HCT116 (cell line): ENCODE data around the gene EFNB2. TPM values are rescaled to one million over a fixed set of nuclear protein-coding genes. Genes with fewer than 3 reads are reported as not detected.

Experiments
- ATAC-seq: fragments of 200-7000 bp; cut with Tn5 transposase; 2 replicates; pipeline ENCODE4 v1.9.1; 2020; ENCODE audit warnings: mild to moderate bottlenecking, moderate library complexity
- BruUV-seq: library from RNA; stranded (reverse); fragments of 400-500 nt; replicated peaks from 2 replicates; lab custom pipeline; 2021; lab: Mats Ljungman, UMichigan
- CTCF ChIA-PET: fragments of 300-600 bp; sonication (Branson Sonifier 250); formaldehyde crosslinking; loops from one replicate; lab custom pipeline; 2021; ENCODE audit warnings: antibody characterized with exemption; lab: Charles Lee
- POLR2A ChIA-PET: fragments of 300-600, 350-600 bp; sonication (Branson Sonifier 250); formaldehyde crosslinking; loops from one replicate; lab custom pipeline; 2021; ENCODE audit warnings: antibody characterized with exemption; lab: Charles Lee
- RAD21 ChIA-PET, 2 experiments: fragments of 300-600 bp; sonication (Branson Sonifier 250); formaldehyde crosslinking; loops; one replicate each; lab custom pipeline; 2023; ENCODE audit warnings: low total read pairs in 2 of 2; ENCODE audit not compliant: uncharacterized antibody in 2 of 2, unreplicated experiment in 2 of 2, low non-redundant PET in 1 of 2; lab: Charles Lee
- DNase-seq: peaks from one replicate; pipeline ENCODE4 v3.0.0-alpha.2; 2010; ENCODE audit warnings: low read depth, low spot score
- H2AFZ ChIP-seq: fragments of 200-600 bp; shearing (Covaris generic), sonication (generic); 2 replicates; pipeline ENCODE4 v1.6.1; 2017; ENCODE audit warnings: low read depth, mixed run types, mixed read lengths, antibody characterized with exemption, low read length; ENCODE audit not compliant: poor library complexity, severe bottlenecking
- H3K27ac ChIP-seq: 2 replicates; pipeline ENCODE4 v1.5.1; 2012; ENCODE audit warnings: low read depth, low read length
- H3K27me3 ChIP-seq: fragments of 200-600 bp; sonication (generic); 2 replicates; pipeline ENCODE4 v1.6.1; 2016; ENCODE audit warnings: mixed run types, low read length, mixed read lengths; ENCODE audit not compliant: insufficient read depth
- H3K36me3 ChIP-seq, 2 experiments: fragments of 200-500 bp in 1 of 2; fragments of 200-600 bp in 1 of 2; sonication (Bioruptor generic) in 1 of 2; sonication (generic) in 1 of 2; 2 replicates each; pipeline versions ENCODE4 v1.5.1 to v1.6.1; 2014 to 2016; ENCODE audit warnings: low read length in 2 of 2, inconsistent platforms in 1 of 2, mixed read lengths in 1 of 2, mixed run types in 1 of 2; ENCODE audit not compliant: insufficient read depth in 2 of 2, control insufficient read depth in 1 of 2
- H3K4me1 ChIP-seq, 2 experiments: fragments of 200-600 bp in 1 of 2; sonication (generic) in 1 of 2; 2 replicates each; pipeline versions ENCODE4 v1.5.1 to v1.6.1; 2012 to 2017; ENCODE audit warnings: low read length in 2 of 2, inconsistent platforms in 1 of 2, mild to moderate bottlenecking in 1 of 2, mixed read lengths in 1 of 2, mixed run types in 1 of 2, moderate library complexity in 1 of 2; ENCODE audit not compliant: insufficient read depth in 2 of 2, control insufficient read depth in 1 of 2
- H3K4me2 ChIP-seq: fragments of 200-600 bp; sonication (generic); 2 replicates; pipeline ENCODE4 v1.6.1; 2017; ENCODE audit warnings: mixed run types, low read length, mixed read lengths
- H3K4me3 ChIP-seq, 2 experiments: fragments of 200-600 bp in 1 of 2; sonication (generic) in 1 of 2; replicated peaks in 1 of 2; 2 replicates each; pipeline ENCODE4 v1.5.1; 2011 to 2016; ENCODE audit warnings: low read length in 2 of 2, control low read depth in 1 of 2, low read depth in 1 of 2, mild to moderate bottlenecking in 1 of 2, mixed read lengths in 1 of 2, mixed run types in 1 of 2
- H3K79me2 ChIP-seq: fragments of 200-600 bp; sonication (generic); 2 replicates; pipeline ENCODE4 v1.6.1; 2017; ENCODE audit warnings: mild to moderate bottlenecking, mixed run types, low read length, moderate library complexity, mixed read lengths; ENCODE audit not compliant: insufficient read depth
- H3K9ac ChIP-seq: fragments of 200-600 bp; sonication (generic); 2 replicates; pipeline ENCODE4 v1.6.1; 2016; ENCODE audit warnings: low read length, mixed read lengths
- H3K9me2 ChIP-seq: fragments of 200-600 bp; sonication (generic), shearing (Covaris generic); 2 replicates; pipeline ENCODE4 v1.6.1; 2017; ENCODE audit warnings: mixed run types, mild to moderate bottlenecking, moderate library complexity; ENCODE audit not compliant: insufficient read depth
- H3K9me3 ChIP-seq, 2 experiments: fragments of 200-500 bp in 1 of 2; fragments of 200-600 bp in 1 of 2; sonication (Bioruptor generic) in 1 of 2; sonication (generic) in 1 of 2; 2 replicates each; pipeline ENCODE4 v1.6.1; 2014 to 2017; ENCODE audit warnings: low read length in 2 of 2, mixed read lengths in 2 of 2, inconsistent platforms in 1 of 2, low read depth in 1 of 2, mild to moderate bottlenecking in 1 of 2, mixed run types in 1 of 2, moderate library complexity in 1 of 2; ENCODE audit not compliant: control insufficient read depth in 1 of 2, insufficient read depth in 1 of 2
- H4K20me1 ChIP-seq: fragments of 200-600 bp; sonication (generic), shearing (Covaris generic); 2 replicates; pipeline ENCODE4 v1.6.1; 2017; ENCODE audit warnings: mixed run types, mild to moderate bottlenecking, moderate library complexity; ENCODE audit not compliant: insufficient read depth
- CBX3 ChIP-seq: IDR thresholded peaks from 2 replicates; pipeline ENCODE4 v1.6.1; 2012; ENCODE audit warnings: low read depth
- CEBPB ChIP-seq: IDR thresholded peaks from 2 replicates; pipeline ENCODE4 v1.6.1; 2012; ENCODE audit warnings: low read depth
- ELF1 ChIP-seq: IDR thresholded peaks from 2 replicates; pipeline ENCODE4 v1.6.1; 2012; ENCODE audit warnings: low read depth, borderline replicate concordance
- EZH2phosphoT487 ChIP-seq: fragments of 200-600 bp; IDR thresholded peaks from 2 replicates; pipeline ENCODE4 v1.6.1; 2018; ENCODE audit warnings: antibody characterized with exemption, borderline replicate concordance
- MAX ChIP-seq: IDR thresholded peaks from 2 replicates; pipeline ENCODE4 v1.6.1; 2012
- SRF ChIP-seq: IDR thresholded peaks from 2 replicates; pipeline ENCODE4 v1.6.1; 2012; ENCODE audit warnings: low read depth
- YY1 ChIP-seq: IDR thresholded peaks from 2 replicates; pipeline ENCODE4 v1.6.1; 2011; ENCODE audit warnings: low read length, low read depth, moderate library complexity, mild to moderate bottlenecking; ENCODE audit not compliant: insufficient replicate concordance; ENCODE audit errors: extremely low read depth
- intact Hi-C: fragments of 100-400 bp; cut with micrococcal nuclease; formaldehyde crosslinking; loops from 2 replicates; pipeline ENCODE4 v1.10.0; 2022
- total RNA-seq: library from RNA; stranded (reverse); gene quantifications from one replicate; pipeline ENCODE4 v1.2.1, GENCODE V29; 2021; ENCODE audit not compliant: unreplicated experiment
- TF ChIP-seq, protein P1 (sequence below): IDR thresholded peaks from 2 replicates; pipeline ENCODE4 v1.6.1; 2012; ENCODE audit warnings: low read depth

The EFNB2 gene
- total RNA-seq, 1 experiment from 2014 or later: 30.9 TPM

- ChIA-PET RAD21 (no interaction called here), CTCF (no interaction called here), POLR2A (no interaction called here)
- Histone ChIP-seq H3K36me3 (peaks cover 19 to 26% of the 10 kb centered on the region in 2 experiments; a peak in 3 of 4 replicates), H3K9ac (no peak overlapping the region), H3K27me3 (no peaks in the 10 kb centered on the region), H3K9me3 (no peaks in the 10 kb centered on the region), H4K20me1 (no peaks in the 10 kb centered on the region), H3K4me3 (no peak overlapping the region), H3K4me2 (no peak overlapping the region), H2AFZ (no peak overlapping the region), H3K79me2 (peaks cover 8% of the 10 kb centered on the region), H3K9me2 (no peaks in the 10 kb centered on the region), H3K4me1 (peaks cover 0 to 6% of the 10 kb centered on the region in 2 experiments; a peak in 1 of 4 replicates), H3K27ac (no peak overlapping the region)
- intact Hi-C loops: no loop called here
- TF ChIP-seq YY1 (no peak), CEBPB (no peak), CBX3 (no peak), ELF1 (no peak), EZH2phosphoT487 (no peak), SRF (no peak), MAX (no peak)
- TF ChIP-seq, protein P1, sequence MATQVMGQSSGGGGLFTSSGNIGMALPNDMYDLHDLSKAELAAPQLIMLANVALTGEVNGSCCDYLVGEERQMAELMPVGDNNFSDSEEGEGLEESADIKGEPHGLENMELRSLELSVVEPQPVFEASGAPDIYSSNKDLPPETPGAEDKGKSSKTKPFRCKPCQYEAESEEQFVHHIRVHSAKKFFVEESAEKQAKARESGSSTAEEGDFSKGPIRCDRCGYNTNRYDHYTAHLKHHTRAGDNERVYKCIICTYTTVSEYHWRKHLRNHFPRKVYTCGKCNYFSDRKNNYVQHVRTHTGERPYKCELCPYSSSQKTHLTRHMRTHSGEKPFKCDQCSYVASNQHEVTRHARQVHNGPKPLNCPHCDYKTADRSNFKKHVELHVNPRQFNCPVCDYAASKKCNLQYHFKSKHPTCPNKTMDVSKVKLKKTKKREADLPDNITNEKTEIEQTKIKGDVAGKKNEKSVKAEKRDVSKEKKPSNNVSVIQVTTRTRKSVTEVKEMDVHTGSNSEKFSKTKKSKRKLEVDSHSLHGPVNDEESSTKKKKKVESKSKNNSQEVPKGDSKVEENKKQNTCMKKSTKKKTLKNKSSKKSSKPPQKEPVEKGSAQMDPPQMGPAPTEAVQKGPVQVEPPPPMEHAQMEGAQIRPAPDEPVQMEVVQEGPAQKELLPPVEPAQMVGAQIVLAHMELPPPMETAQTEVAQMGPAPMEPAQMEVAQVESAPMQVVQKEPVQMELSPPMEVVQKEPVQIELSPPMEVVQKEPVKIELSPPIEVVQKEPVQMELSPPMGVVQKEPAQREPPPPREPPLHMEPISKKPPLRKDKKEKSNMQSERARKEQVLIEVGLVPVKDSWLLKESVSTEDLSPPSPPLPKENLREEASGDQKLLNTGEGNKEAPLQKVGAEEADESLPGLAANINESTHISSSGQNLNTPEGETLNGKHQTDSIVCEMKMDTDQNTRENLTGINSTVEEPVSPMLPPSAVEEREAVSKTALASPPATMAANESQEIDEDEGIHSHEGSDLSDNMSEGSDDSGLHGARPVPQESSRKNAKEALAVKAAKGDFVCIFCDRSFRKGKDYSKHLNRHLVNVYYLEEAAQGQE: no peak
- no TSS peak for BruUV-seq
- no peak for ATAC-seq
- no peak for DNase-seq
Measured at GRCh38 chr13:106492588-106493475, 42.6 kb downstream of the EFNB2 start.
